ENCODE results near the gene MYOD1.

MYOD1 gene

DNA sequence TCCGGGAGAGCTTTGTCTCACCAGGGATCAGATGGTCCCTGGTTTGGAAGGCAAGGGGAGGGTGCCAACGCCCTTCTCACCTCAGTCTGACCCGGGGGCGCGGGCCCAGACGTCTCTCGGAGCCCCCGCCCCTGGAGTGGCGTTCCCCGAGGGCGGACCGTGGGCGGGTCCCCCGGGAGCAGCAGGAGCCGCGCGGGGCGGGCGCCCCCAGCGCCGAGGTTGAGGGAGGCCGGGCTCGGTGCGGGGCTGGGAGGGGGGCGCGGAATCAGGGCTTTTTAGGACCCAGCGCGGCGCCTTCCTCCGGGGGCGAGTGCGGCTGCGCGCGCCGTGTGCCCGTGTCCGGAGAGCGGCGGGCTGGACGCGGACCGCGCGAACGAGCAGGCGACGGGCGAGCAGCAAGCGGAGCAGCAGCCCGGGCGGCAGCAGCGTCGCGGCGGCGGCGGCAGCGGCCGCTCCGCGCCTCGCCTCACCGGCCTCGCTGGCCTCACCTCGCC is 15.1 kb downstream of the MYOD1 start, which contains the start of gene KCNC1:
KCNC1 (plus strand) TSS at position 364 of the 494 bp plus-strand sequence. CDS start 1,222 bp downstream, outside the sequence.
- Histone ChIP-seq H3K4me2 (ENCODE audit: low read length) (peak within 1 kb of the TSS; percentile 50), H3K27ac (ENCODE audit: low read depth, low read length) (no peak within 1 kb of the TSS), H3K9me3 (ENCODE audit: control insufficient read depth, insufficient read depth, low read length) (no peaks in the 10 kb centered on the region), H3K79me2 (ENCODE audit: control insufficient read depth, low read length) (no peaks in the 10 kb centered on the region), H4K20me1 (ENCODE audit: control insufficient read depth, insufficient read depth, low read depth, low read length) (no peaks in the 10 kb centered on the region), H3K36me3 (ENCODE audit: control insufficient read depth, low read length) (no peaks in the 10 kb centered on the region), H3K27me3 (ENCODE audit: control insufficient read depth, low read length) (peaks cover 12% of the 10 kb centered on the region), H3K9me2 (replicated peaks; ENCODE audit: control insufficient read depth, low read length) (no peaks in the 10 kb centered on the region), H3K4me1 (ENCODE audit: control insufficient read depth, low read length) (no peaks in the 10 kb centered on the region), H3K4me3 (ENCODE audit: low read length) (peak within 1 kb of the TSS; percentile 30; the same call in 1 of the 2 replicates), H3F3A (ENCODE audit: control insufficient read depth, insufficient read depth) (no peaks in the 10 kb centered on the region)
- no peak for TF ChIP-seq EZH2phosphoT487 (IDR thresholded peaks at IDR 0.05; ENCODE audit: borderline replicate concordance, low read length)
- TF ChIP-seq, protein P1, sequence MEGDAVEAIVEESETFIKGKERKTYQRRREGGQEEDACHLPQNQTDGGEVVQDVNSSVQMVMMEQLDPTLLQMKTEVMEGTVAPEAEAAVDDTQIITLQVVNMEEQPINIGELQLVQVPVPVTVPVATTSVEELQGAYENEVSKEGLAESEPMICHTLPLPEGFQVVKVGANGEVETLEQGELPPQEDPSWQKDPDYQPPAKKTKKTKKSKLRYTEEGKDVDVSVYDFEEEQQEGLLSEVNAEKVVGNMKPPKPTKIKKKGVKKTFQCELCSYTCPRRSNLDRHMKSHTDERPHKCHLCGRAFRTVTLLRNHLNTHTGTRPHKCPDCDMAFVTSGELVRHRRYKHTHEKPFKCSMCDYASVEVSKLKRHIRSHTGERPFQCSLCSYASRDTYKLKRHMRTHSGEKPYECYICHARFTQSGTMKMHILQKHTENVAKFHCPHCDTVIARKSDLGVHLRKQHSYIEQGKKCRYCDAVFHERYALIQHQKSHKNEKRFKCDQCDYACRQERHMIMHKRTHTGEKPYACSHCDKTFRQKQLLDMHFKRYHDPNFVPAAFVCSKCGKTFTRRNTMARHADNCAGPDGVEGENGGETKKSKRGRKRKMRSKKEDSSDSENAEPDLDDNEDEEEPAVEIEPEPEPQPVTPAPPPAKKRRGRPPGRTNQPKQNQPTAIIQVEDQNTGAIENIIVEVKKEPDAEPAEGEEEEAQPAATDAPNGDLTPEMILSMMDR (IDR thresholded peaks at IDR 0.05; ENCODE audit: low read depth, low read length, poor library complexity, severe bottlenecking): no peak

DNA sequence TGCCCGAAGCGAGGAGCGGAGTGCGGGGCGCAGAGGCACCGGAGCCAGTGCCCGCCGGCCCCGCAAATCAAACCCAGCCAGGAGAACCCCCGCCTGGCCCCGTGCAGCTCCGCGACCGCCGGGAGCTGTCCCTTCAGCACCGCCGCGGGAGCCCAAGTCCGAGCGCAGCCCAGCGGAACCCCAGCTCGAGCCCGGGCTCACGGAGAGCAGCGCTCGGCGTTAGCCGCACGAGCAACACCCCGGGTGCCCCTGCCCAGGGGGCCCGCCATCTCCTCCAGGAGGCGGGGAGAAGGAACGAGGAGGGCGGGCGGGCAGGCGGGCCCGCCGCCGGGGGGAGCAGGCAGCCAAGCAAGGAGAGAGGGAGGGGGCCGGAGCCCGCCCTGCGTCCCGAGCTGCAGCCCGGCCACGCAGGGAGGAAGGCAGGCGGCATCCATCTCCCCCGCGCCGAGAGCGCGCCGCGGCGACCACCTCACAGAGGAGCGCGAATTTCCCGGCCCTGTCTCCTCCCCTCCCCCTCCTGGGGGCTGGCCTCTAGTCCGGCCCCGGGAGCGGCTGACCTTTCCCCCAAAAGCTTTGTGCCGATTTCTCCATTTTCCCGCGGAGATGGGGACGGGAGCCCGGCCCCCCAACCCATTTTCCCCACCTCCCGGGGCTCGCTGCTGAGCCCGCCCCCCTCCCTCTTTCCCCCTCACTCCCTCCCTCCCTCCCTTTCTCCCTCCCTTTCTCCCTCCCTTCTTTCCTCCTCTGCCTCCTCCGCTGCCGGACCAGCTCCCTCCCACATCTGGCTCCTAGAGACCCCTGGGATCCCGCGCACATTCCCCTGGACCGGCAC is 15.8 kb downstream of the MYOD1 start:
- H3K79me2 ChIP-seq (ENCODE audit: control insufficient read depth, low read length): no peaks in the 10 kb centered on the region
- TF ChIP-seq EZH2phosphoT487 (IDR thresholded peaks at IDR 0.05; ENCODE audit: borderline replicate concordance, low read length): no peak
- TF ChIP-seq, protein P1 (IDR thresholded peaks at IDR 0.05; ENCODE audit: low read depth, low read length, poor library complexity, severe bottlenecking): no peak
- no peaks in the 10 kb centered on the region for H3F3A ChIP-seq (ENCODE audit: control insufficient read depth, insufficient read depth)
- H4K20me1 ChIP-seq (ENCODE audit: control insufficient read depth, insufficient read depth, low read depth, low read length): no peaks in the 10 kb centered on the region
- H3K36me3 ChIP-seq (ENCODE audit: control insufficient read depth, low read length): no peaks in the 10 kb centered on the region
- H3K4me3 ChIP-seq (ENCODE audit: low read length): no peak overlapping the region
- no peaks in the 10 kb centered on the region for H3K4me1 ChIP-seq (ENCODE audit: control insufficient read depth, low read length)
- H3K27ac ChIP-seq (ENCODE audit: low read depth, low read length): no peak overlapping the region
- H3K9me3 ChIP-seq (ENCODE audit: control insufficient read depth, insufficient read depth, low read length): no peaks in the 10 kb centered on the region
- H3K9me2 ChIP-seq (replicated peaks; ENCODE audit: control insufficient read depth, low read length): no peaks in the 10 kb centered on the region
- H3K27me3 ChIP-seq (ENCODE audit: control insufficient read depth, low read length): peaks cover 12% of the 10 kb centered on the region
- peak overlapping the region; percentile 43 for H3K4me2 ChIP-seq (ENCODE audit: low read length)

- H4K20me1 ChIP-seq (ENCODE audit: control insufficient read depth, insufficient read depth, low read depth, low read length): no peaks in the 10 kb centered on the region
- H3K4me1 ChIP-seq (ENCODE audit: control insufficient read depth, low read length): no peaks in the 10 kb centered on the region
- peaks cover 12% of the 10 kb centered on the region for H3K27me3 ChIP-seq (ENCODE audit: control insufficient read depth, low read length)
- no peak overlapping the region for H3K27ac ChIP-seq (ENCODE audit: low read depth, low read length)
- TF ChIP-seq, protein P1 (IDR thresholded peaks at IDR 0.05; ENCODE audit: low read depth, low read length, poor library complexity, severe bottlenecking): no peak
- no peak for TF ChIP-seq EZH2phosphoT487 (IDR thresholded peaks at IDR 0.05; ENCODE audit: borderline replicate concordance, low read length)
- no peaks in the 10 kb centered on the region for H3F3A ChIP-seq (ENCODE audit: control insufficient read depth, insufficient read depth)
- no peaks in the 10 kb centered on the region for H3K36me3 ChIP-seq (ENCODE audit: control insufficient read depth, low read length)
- no peaks in the 10 kb centered on the region for H3K9me2 ChIP-seq (replicated peaks; ENCODE audit: control insufficient read depth, low read length)
- no peak overlapping the region for H3K4me2 ChIP-seq (ENCODE audit: low read length)
- no peak overlapping the region for H3K4me3 ChIP-seq (ENCODE audit: low read length)
- H3K79me2 ChIP-seq (ENCODE audit: control insufficient read depth, low read length): no peaks in the 10 kb centered on the region
- H3K9me3 ChIP-seq (ENCODE audit: control insufficient read depth, insufficient read depth, low read length): no peaks in the 10 kb centered on the region
Measured at GRCh38 chr11:17735818-17736578, 16.6 kb downstream of the MYOD1 start.

Data from DOHH2 (cell line).